ENCODE data around the gene YY1. TPM values are rescaled to one million over a fixed set of nuclear protein-coding genes. Genes with fewer than 3 reads are reported as not detected.
A peak's percentile ranks its signal among the peaks of the same experiment; 100 is the strongest.

YY1 gene
- total RNA-seq, 1 donor: 43.3 TPM

DNA sequence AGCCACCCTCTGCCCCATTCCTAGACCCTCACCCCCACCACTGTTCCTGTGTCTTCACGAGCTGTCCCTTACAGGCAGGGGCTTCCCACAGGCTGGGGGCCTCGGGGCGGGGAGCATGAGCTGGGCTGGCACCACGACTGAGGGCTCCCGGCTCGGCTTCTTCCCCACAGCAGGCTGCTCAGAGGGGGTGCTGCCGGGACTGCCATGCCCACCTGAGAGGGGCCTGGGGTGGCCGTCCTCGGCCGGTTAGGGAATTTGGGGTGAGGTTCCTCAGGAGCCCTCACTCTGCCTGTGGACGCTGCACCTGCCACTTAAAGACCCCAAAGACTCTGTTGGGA lies 91.0 kb downstream of the YY1 start:
- DNase-seq (ENCODE audit: low read depth): no peak
- H3K4me3 ChIP-seq (ENCODE audit: low read depth, low read length): no peak overlapping the region
- TF ChIP-seq, protein P1, sequence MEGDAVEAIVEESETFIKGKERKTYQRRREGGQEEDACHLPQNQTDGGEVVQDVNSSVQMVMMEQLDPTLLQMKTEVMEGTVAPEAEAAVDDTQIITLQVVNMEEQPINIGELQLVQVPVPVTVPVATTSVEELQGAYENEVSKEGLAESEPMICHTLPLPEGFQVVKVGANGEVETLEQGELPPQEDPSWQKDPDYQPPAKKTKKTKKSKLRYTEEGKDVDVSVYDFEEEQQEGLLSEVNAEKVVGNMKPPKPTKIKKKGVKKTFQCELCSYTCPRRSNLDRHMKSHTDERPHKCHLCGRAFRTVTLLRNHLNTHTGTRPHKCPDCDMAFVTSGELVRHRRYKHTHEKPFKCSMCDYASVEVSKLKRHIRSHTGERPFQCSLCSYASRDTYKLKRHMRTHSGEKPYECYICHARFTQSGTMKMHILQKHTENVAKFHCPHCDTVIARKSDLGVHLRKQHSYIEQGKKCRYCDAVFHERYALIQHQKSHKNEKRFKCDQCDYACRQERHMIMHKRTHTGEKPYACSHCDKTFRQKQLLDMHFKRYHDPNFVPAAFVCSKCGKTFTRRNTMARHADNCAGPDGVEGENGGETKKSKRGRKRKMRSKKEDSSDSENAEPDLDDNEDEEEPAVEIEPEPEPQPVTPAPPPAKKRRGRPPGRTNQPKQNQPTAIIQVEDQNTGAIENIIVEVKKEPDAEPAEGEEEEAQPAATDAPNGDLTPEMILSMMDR (IDR thresholded peaks at IDR 0.05; ENCODE audit: insufficient read depth, low read length): no peak

DNA sequence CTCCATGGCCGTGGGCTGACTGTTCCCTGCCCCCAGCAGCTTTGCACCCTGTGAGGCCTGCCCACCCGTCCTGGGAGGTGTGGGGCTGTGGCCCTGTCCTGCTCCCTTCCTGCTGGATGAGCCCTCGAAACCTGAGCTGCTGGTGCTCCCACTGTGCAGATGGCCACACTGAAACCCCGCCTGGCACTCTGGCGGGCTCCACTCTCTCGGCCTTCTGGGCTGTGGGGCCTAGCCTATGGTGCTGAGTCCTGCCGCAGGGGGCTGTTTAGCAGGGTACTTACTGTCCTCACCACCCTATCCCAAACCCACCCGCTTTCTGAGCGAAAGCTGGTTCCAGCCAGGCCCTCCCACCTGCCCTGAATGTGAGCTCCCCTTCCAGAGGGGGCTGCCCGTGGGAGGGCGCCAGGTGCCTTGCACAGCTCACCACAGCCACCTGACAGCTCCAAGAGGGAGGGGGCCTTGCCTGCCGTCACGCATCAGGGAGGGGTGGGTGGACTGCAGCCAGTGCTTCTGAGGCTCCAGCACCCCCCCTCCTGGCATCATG lies 91.5 kb downstream of the YY1 start:
- TF ChIP-seq, protein P1 (IDR thresholded peaks at IDR 0.05; ENCODE audit: insufficient read depth, low read length): no peak
- no peak overlapping the region for H3K4me3 ChIP-seq (ENCODE audit: low read depth, low read length)
- no peak for DNase-seq (ENCODE audit: low read depth)

DNA sequence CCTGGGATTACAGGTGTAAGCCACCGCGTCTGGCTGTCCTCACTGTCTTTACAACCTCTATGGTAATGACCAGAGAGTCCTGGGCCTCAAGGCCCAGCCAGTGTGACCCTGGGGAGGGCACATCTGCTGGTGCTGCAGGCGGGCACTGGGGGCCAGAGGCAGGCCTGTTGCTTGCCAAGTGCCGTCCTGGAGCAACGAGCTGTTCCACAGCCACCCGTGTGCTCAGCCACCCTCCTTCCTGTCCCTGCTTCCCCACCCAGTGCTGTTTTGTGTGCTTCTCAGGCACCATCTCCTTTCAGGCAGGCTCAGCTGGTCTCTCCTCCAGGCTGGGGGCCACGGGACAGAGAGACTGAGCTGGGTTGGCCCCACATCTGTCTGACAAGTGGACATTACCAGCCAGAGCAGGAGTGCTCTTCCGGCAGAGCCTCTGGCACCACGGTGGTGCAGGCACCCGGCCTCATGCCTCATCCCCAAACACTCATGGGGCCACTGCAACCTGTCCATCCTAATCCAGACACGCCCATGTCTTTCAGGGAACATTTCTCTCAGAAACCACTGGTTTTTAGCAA lies 93.2 kb downstream of the YY1 start:
- H3K4me3 ChIP-seq (ENCODE audit: low read depth, low read length): no peak overlapping the region
- no peak for DNase-seq (ENCODE audit: low read depth)
- TF ChIP-seq, protein P1 (IDR thresholded peaks at IDR 0.05; ENCODE audit: insufficient read depth, low read length): no peak

Small RNAs within 50 kb of the gene (small RNA-seq; reads per million reads assigned to genes)
- 1.2 reads per million, percentile 44 among the genes with 10 or more reads in this experiment for gene MIR345
- gene RN7SL523P: not detected

Other genes with a start within 250 kb of the YY1 start
- gene EVL, start 173.7 kb upstream of the YY1 start, total RNA-seq (ENCODE audit: low replicate concordance): 14.4 and 19.5 TPM in 2 replicates
- gene DEGS2, start 79.5 kb upstream of the YY1 start, total RNA-seq (ENCODE audit: low replicate concordance): 0.16 TPM in 1 of 2 replicates, not detected in the other
- gene SLC25A29, start 67.3 kb downstream of the YY1 start, total RNA-seq (ENCODE audit: low replicate concordance): 10.4 and 11.5 TPM in 2 replicates
- not detected in 2 replicates for gene SLC25A47, start 84.2 kb downstream of the YY1 start, total RNA-seq (ENCODE audit: low replicate concordance)
- 15.7 and 21.1 TPM in 2 replicates for gene WDR25, start 137.3 kb downstream of the YY1 start, total RNA-seq (ENCODE audit: low replicate concordance)